Embryonic facial prominence (tissue), 1 donor: ENCODE results near the gene PDHA2.
"Not testable (repeated sequence)": the region's sequence is repeated elsewhere in the genome, so short reads cannot be mapped to it uniquely, and the experiment has no call there.

Experiments
- DNase-seq: peaks from one replicate; pipeline ENCODE4 v3.0.0-alpha.2; 2016; ENCODE audit errors: extremely low spot score

Gene PDHA2

GRCh38 chr4:95839891-95840290 lies at the start of gene PDHA2:
TSS of gene PDHA2 (plus strand) at chr4:95840093. CDS start at chr4:95840151, 58 bp downstream.
- no peak for DNase-seq

DNA sequence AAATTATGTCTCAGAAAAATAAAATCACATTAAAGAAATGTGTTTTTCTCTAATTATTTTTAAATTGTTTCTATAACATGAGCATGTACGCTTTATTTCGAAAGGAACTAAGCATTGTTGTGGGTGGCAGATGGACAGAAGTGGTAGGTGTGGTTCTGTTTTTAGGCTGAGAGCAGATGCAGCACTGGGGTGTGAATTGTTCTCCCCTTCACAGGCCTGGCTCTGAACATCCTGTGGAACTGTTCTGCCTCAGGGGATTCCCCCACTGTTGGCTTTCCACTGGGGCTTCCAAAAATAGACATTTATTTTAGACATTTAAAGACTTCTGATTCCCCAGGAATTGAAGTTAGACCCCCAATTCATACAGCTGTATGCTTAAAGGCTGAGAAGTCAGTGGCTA lies 41.9 kb upstream of the PDHA2 start:
- DNase-seq: no peak

GRCh38 chr4:95798727-95799126 lies 41.2 kb upstream of the PDHA2 start:
- no peak for DNase-seq

GRCh38 chr4:95821867-95822266 lies 18.0 kb upstream of the PDHA2 start:
- DNase-seq: no peak

DNA sequence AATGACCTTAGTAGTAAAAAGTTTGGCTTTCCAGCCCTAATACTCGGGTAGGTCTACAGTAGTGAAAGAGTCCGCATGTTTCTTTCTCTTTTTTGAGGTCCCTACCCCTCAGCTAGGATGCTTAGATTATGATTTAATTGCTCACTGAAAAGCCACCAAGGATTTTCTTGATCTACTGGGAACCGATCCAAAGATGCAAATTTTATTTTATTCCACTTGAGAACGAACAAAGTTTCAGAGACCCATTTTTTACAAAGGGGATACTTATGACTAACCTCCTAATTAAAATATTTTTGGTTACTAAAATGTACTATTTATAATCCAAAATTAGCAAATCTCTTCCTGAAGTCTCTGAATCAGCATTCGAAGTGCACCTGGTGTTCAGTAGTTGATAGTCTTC lies 14.3 kb upstream of the PDHA2 start:
- DNase-seq: no peak

GRCh38 chr4:95830651-95831050 lies 9.2 kb upstream of the PDHA2 start:
- DNase-seq: no peak

DNA sequence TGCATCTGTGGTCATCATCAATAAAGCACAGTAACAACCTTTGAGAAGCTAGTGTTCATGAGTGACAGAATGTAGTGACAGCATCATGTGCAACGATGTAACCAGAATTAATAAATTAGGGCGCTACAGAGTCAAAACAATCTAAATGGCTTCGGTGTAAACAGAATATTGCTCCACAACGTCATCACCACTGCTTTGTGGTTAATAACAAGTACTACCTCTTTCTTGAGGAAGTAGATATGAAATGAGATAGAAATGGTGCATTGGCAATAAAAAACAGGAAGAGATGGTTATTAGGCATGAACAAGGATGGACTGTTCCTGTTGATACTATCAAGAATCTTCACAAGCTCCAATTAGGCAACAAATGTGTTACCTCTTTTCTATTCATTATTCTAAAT lies 8.7 kb upstream of the PDHA2 start:
- DNase-seq: no peak

DNA sequence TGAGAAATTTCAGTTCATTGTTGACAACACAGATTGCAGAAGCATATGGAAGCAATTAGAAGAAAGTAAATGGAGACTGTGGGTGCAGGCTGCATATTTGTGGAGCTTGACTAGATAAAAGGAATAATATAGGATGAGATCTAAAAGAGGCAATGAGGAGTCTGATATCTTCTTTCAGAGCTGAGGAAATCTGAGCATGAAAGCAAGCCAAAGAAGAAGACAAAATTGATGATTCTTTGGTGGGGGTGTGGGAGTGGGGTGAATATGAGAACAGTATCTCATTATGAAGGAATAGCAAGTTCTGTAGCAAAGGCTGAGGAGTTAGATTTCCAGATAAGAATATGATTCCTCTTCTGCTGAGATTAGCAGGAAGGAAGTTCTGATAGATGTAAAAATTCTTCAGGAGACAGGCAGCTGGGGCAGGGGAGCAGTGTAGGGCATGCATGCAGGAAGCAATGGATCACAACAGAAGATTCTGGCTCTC lies 6.1 kb upstream of the PDHA2 start:
- DNase-seq: no peak

DNA sequence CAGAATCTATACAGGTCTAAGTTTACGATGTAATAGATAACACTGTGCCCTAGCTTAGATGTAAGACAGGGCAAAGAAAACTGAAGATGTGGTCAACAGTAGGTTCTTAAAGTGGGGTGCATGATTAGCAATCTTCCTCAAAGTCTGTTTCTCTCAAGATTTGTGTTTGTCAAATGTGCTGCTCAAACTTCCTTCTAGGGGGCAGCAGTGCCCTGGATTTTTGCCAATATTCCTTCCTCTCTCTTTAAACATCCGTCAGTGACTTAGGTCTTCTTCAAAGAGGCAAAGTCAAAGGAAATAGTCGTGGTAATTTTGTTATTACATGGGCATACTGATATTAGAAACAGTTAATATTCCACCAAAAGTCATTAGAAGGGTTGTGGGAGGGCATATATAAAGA lies 4.2 kb upstream of the PDHA2 start:
- DNase-seq: no peak

GRCh38 chr4:95838192-95838591 lies 1.7 kb upstream of the PDHA2 start:
- DNase-seq: no peak

- no peak for DNase-seq
These were observed 8.1 kb downstream of the PDHA2 start for GRCh38 chr4:95847908-95848460.

DNA sequence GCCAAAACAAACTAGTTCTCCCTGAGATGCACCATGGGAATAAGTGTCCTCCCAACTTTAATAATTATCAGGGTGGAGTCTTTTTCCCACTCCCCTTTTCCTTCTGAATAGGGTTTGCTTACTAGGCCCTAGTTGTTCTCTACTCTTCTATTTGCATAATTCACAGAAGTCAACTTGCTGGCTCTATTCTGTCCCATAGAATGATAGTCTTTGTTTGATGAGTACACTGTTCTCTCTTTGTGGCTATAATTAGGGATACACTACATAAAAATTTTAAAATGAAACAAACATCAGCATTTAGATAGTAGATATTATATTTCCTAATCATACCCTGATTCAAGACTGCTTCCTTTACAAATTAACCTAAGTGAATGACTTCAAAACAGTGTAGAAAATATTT lies 10.3 kb downstream of the PDHA2 start:
- no peak for DNase-seq

GRCh38 chr4:95857761-95858160 lies 17.9 kb downstream of the PDHA2 start:
- no peak for DNase-seq

- DNase-seq: no peak
These were observed 28.0 kb downstream of the PDHA2 start for GRCh38 chr4:95867919-95868318.

GRCh38 chr4:95869414-95869813 lies 29.5 kb downstream of the PDHA2 start:
- not testable (repeated sequence) for DNase-seq

GRCh38 chr4:95869961-95870500 lies 30.1 kb downstream of the PDHA2 start:
- no peak for DNase-seq

- no peak for DNase-seq
These were observed 37.7 kb downstream of the PDHA2 start for GRCh38 chr4:95877636-95878035.

- no peak for DNase-seq
These were observed 47.7 kb downstream of the PDHA2 start for GRCh38 chr4:95887551-95887950.

DNA sequence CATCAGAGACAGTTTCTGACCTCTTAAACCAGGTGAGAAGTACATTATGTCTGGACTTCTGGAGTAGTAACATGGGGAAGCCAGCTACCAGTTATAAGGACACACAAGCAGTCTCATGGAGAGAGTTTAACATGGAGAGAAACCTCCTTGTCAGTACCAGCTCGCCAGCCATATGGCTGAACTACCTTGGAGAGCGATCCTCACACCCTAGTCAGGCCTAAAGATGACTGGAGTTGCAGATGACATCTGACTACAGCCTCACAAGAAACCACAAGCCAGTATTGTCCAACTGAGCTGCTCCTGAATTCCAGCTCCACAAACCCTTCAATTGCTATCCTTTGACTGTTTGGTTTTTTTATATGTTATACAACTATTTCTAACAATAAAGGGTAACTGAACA lies 49.8 kb downstream of the PDHA2 start:
- DNase-seq: no peak
